Smooth muscle cell (in vitro differentiated cells): ENCODE measurements around the gene TSPAN14. TPM values are rescaled to one million over a fixed set of nuclear protein-coding genes. Genes with fewer than 3 reads are reported as not detected.
"Not testable (repeated sequence)": the region's sequence is repeated elsewhere in the genome, so short reads cannot be mapped to it uniquely, and the experiment has no call there.

Experiments
- DNase-seq: peaks from one replicate; lab custom pipeline; 2025; ENCODE audit not compliant: unreplicated experiment; lab: John Stamatoyannopoulos, UW
- H2AFZ ChIP-seq: fragments of 200-600 bp; sonication (generic); 2 replicates; pipeline ENCODE4 v1.6.0; 2016; ENCODE audit warnings: antibody characterized with exemption, low read depth, mild to moderate bottlenecking
- H3F3A ChIP-seq: fragments of 200-600 bp; sonication (generic); 2 replicates; pipeline ENCODE4 v1.6.0; 2017; ENCODE audit warnings: antibody characterized with exemption, low read depth
- H3K27ac ChIP-seq: fragments of 200-600 bp; sonication (generic); 2 replicates; pipeline ENCODE4 v1.5.1; 2016; ENCODE audit warnings: low read depth, mild to moderate bottlenecking
- H3K27me3 ChIP-seq: fragments of 200-600 bp; sonication (generic); 2 replicates; pipeline ENCODE4 v1.6.1; 2016; ENCODE audit warnings: low read depth, mild to moderate bottlenecking
- H3K36me3 ChIP-seq: fragments of 200-600 bp; sonication (generic); 2 replicates; pipeline ENCODE4 v1.5.1; 2016; ENCODE audit warnings: low read depth
- H3K4me1 ChIP-seq: fragments of 200-600 bp; sonication (generic); 2 replicates; pipeline ENCODE4 v1.5.1; 2016; ENCODE audit warnings: low read depth
- H3K4me2 ChIP-seq: fragments of 200-600 bp; sonication (generic); 2 replicates; pipeline ENCODE4 v1.6.0; 2016; ENCODE audit warnings: mild to moderate bottlenecking
- H3K4me3 ChIP-seq: fragments of 200-600 bp; sonication (generic); 2 replicates; pipeline ENCODE4 v1.5.1; 2016; ENCODE audit warnings: mild to moderate bottlenecking
- H3K79me2 ChIP-seq: fragments of 200-600 bp; sonication (generic); 2 replicates; pipeline ENCODE4 v1.6.0; 2016; ENCODE audit warnings: low read depth, mild to moderate bottlenecking
- H3K9ac ChIP-seq: fragments of 200-600 bp; sonication (generic); 2 replicates; pipeline ENCODE4 v1.6.0; 2016; ENCODE audit warnings: low read depth
- H3K9me3 ChIP-seq: fragments of 200-600 bp; sonication (generic); replicated peaks from 2 replicates; pipeline ENCODE4 v1.5.1; 2016; ENCODE audit warnings: low read depth
- H4K20me1 ChIP-seq: fragments of 200-600 bp; sonication (generic); 2 replicates; pipeline ENCODE4 v1.6.0; 2016; ENCODE audit warnings: low read depth
- WGBS: methylation state at CpG from one replicate; pipeline ENCODE4 v1.1.7; 2016; ENCODE audit warnings: low lambda C conversion rate; 5-methylcytosine and 5-hydroxymethylcytosine counted together
- polyA plus RNA-seq: library from polyadenylated mRNA; unstranded; fragments of >200 nt; fragmentation: Nextera tagmentation; extraction: Ambion mirVana; gene quantifications from 2 replicates; pipeline ENCODE4 v1.2.1, GENCODE V29; 2016
- total RNA-seq: library from RNA; depleted of rRNA; stranded (reverse); fragments of >200 nt; gene quantifications from 2 replicates; pipeline ENCODE4 v1.2.3, GENCODE V29; 2014
- TF ChIP-seq, protein P1 (sequence below): fragments of 200-600 bp; sonication (generic); IDR thresholded peaks from 2 replicates; pipeline ENCODE4 v1.5.1; 2017; ENCODE audit warnings: borderline replicate concordance, mild to moderate bottlenecking, antibody characterized with exemption; ENCODE audit not compliant: insufficient read depth, poor library complexity, severe bottlenecking

Gene TSPAN14
- total and polyA plus RNA-seq, 2 experiments from 2014 or later = 42.7 to 46.3 TPM

- WGBS = 85% methylated on average over 2 of the region's 2 CpGs
- Histone ChIP-seq H3K27me3 (no peaks in the 10 kb centered on the region), H3K36me3 (no peaks in the 10 kb centered on the region), H4K20me1 (no peaks in the 10 kb centered on the region), H3K9me3 (no peaks in the 10 kb centered on the region), H3K79me2 (no peaks in the 10 kb centered on the region), H3K4me2 (no peak overlapping the region), H3K27ac (no peak overlapping the region), H3K4me1 (no peaks in the 10 kb centered on the region), H3F3A (no peaks in the 10 kb centered on the region), H3K9ac (no peak overlapping the region), H2AFZ (no peak overlapping the region), H3K4me3 (no peak overlapping the region)
- TF ChIP-seq, protein P1, sequence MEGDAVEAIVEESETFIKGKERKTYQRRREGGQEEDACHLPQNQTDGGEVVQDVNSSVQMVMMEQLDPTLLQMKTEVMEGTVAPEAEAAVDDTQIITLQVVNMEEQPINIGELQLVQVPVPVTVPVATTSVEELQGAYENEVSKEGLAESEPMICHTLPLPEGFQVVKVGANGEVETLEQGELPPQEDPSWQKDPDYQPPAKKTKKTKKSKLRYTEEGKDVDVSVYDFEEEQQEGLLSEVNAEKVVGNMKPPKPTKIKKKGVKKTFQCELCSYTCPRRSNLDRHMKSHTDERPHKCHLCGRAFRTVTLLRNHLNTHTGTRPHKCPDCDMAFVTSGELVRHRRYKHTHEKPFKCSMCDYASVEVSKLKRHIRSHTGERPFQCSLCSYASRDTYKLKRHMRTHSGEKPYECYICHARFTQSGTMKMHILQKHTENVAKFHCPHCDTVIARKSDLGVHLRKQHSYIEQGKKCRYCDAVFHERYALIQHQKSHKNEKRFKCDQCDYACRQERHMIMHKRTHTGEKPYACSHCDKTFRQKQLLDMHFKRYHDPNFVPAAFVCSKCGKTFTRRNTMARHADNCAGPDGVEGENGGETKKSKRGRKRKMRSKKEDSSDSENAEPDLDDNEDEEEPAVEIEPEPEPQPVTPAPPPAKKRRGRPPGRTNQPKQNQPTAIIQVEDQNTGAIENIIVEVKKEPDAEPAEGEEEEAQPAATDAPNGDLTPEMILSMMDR = no peak
- no peak for DNase-seq
Measured at GRCh38 chr10:80530816-80531215, 76.7 kb downstream of the TSPAN14 start.

DNA sequence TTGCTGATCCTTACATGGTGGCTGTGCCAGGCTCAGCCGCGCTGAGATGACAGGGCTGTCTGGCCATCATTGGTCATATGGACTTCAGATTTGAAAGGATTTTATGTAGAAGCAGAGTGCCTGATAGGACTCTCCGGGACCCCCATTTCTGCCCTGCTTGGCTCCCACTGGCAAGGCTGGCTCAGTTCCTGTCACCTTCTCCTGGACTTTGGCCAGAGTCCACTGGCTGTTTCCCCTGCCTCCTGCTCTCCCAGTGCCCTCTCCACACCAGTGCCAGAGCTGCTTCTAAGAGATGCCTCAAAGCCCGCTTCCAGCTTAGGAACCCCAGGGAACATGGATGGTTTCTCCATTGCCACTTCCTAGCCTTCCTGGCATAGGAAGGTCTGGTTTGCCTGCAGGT is 78.5 kb downstream of the TSPAN14 start:
- H3K4me3 ChIP-seq = no peak overlapping the region
- H3K27me3 ChIP-seq = no peaks in the 10 kb centered on the region
- no peaks in the 10 kb centered on the region for H3F3A ChIP-seq
- H3K4me1 ChIP-seq = peaks cover 2% of the 10 kb centered on the region
- no peaks in the 10 kb centered on the region for H3K79me2 ChIP-seq
- no peak overlapping the region for H2AFZ ChIP-seq
- no peak overlapping the region for H3K4me2 ChIP-seq
- no peak overlapping the region for H3K27ac ChIP-seq
- H3K9me3 ChIP-seq = no peaks in the 10 kb centered on the region
- TF ChIP-seq, protein P1 = no peak
- H3K9ac ChIP-seq = no peak overlapping the region
- DNase-seq = no peak
- no peaks in the 10 kb centered on the region for H4K20me1 ChIP-seq
- no peaks in the 10 kb centered on the region for H3K36me3 ChIP-seq
- 98% methylated on average over 4 of the region's 4 CpGs for WGBS

- H2AFZ ChIP-seq, H3K4me3 ChIP-seq, H3K9ac ChIP-seq, H3K27ac ChIP-seq, H3K4me1 ChIP-seq, H4K20me1 ChIP-seq, H3K79me2 ChIP-seq, H3K27me3 ChIP-seq, H3K9me3 ChIP-seq, DNase-seq, H3K4me2 ChIP-seq, H3K36me3 ChIP-seq, H3F3A ChIP-seq: not testable (repeated sequence)
- 100% methylated on average over 6 of the region's 25 CpGs for WGBS
Measured at GRCh38 chr10:80534059-80534458, 79.9 kb downstream of the TSPAN14 start.

DNA sequence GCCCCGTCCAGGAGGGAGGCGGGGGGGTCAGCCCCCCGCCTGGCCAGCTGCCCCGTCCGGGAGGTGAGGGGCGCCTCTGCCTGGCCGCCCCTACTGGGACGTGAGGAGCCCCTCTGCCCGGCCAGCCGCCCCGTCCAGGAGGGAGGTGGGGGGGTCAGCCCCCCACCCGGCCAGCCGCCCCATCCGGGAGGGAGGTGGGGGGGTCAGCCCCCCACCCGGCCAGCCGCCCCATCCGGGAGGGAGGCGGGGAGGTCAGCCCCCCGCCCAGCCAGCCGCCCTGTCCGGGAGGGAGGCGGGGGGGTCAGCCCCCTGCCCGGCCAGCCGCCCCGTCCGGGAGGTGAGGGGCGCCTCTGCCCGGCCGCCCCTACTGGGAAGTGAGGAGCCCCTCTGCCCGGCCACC is 80.5 kb downstream of the TSPAN14 start:
- DNase-seq, H3K36me3 ChIP-seq, H3K27me3 ChIP-seq, H2AFZ ChIP-seq, H3K9me3 ChIP-seq, H3F3A ChIP-seq, H3K9ac ChIP-seq, H4K20me1 ChIP-seq, H3K4me3 ChIP-seq, H3K27ac ChIP-seq, H3K79me2 ChIP-seq, H3K4me1 ChIP-seq, H3K4me2 ChIP-seq: not testable (repeated sequence)
- WGBS = no CpG with 5 or more reads among the region's 30 CpGs
